HG02870 (cell line): Measurements from ENCODE around the gene TRERF1.
A peak's percentile ranks its signal among the peaks of the same experiment; 100 is the strongest.
"Not testable (repeated sequence)": the region's sequence is repeated elsewhere in the genome, so short reads cannot be mapped to it uniquely, and the experiment has no call there.

Experiments used
- ATAC-seq: cut with Tn5 transposase; IDR thresholded peaks from one replicate; pipeline ENCODE4 v1.9.1; 2021; ENCODE audit warnings: mild to moderate bottlenecking, moderate library complexity; ENCODE audit not compliant: unreplicated experiment

TRERF1 gene

GRCh38 chr6:42227173-42227850 is 224.4 kb downstream of the TRERF1 start:
- no peak for ATAC-seq

- no peak for ATAC-seq
Observed at GRCh38 chr6:42226645-42227143, 225.0 kb downstream of the TRERF1 start.

DNA sequence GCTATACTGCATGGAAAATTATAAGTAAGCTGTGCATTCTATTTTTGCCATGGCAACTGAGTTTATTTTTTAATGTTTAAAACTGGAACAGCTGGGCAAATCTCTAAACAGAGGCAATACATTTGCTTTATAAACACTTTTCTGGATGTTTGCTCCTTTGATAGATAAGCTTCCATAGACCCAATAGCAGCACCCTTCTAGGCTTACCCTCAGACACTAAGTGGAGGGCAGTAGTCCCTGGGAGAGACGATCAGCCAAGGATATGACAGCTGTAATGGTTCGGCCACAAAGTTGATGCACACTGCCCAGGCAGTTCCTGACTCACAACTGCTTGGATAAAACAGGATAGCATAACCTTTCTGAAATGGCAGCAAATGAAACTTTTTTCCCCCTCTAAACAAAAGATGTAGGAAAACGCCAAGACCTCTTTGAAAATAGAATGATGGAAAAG is 225.5 kb downstream of the TRERF1 start:
- ATAC-seq, result no peak

DNA sequence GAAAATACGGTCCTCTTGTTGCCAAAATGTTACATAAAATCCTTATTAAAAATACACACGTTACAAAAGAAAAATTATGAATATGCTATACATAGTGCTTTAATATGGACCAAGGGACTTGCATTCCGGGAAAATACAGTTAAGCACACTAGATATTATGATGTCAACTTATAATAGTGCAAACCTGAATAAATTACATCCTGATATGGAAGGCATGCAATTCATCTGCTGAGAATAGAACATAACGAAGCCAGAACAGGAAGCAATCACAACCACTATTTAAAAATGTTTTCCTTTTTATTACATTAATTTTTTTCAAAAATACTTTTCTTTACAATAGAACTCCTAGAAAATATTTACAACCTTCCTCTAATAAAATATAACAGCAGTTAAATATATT is 226.3 kb downstream of the TRERF1 start:
- no peak for ATAC-seq

DNA sequence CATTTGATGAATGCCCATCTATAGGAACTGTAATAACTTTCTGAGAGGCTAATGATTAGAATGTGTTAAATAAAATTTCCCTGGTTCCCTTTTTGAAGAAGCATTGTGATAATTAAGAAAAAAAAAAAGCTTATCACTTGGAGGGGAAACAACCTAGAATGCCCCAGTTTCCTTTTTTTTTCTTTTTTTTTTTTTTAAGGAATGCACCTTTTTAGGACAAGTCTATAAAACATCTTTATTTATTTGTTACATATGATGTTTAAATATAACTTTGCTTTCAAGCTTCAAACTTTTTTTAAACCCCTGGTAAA is 226.7 kb downstream of the TRERF1 start:
- ATAC-seq, result no peak

GRCh38 chr6:42224222-42225028 is 227.3 kb downstream of the TRERF1 start:
- peak; percentile 94 for ATAC-seq

DNA sequence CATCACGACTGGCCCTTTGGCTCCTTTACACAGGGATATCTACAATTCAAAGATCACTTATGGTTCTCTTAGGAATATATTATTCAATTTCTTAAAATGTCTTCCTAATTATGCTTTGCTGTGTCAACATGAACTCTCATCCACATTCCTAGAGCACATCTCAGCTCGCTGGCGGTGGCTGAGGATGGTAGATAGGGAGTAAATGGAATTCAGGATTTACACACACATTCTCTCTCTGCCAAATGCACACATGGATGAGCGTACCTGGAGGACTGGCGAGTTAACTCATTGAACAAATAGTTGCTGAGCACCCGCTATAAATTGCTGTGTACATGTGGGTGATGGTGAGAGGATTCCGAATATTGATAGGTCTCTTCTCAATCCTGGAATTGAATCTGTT is 229.3 kb downstream of the TRERF1 start:
- ATAC-seq, result no peak

DNA sequence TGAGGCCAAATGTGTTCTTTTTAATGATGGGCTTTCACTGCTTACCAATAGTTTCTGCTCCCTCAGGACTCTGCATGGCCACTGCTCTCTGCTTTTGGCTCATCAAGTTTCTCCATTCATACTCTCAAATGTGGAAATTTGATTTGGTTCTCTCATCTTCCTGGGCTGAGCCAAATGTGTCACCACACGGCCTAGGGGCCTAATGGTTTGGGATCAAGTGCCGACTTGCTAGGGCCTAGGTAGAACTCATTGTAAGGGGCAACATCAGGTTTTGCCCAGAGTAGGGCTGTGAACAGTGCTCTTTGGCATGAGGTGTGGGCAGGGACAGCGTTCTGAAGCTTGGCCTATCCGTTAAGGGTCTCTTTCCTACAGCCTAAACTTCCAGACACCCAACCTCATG is 230.2 kb downstream of the TRERF1 start:
- ATAC-seq, result no peak

DNA sequence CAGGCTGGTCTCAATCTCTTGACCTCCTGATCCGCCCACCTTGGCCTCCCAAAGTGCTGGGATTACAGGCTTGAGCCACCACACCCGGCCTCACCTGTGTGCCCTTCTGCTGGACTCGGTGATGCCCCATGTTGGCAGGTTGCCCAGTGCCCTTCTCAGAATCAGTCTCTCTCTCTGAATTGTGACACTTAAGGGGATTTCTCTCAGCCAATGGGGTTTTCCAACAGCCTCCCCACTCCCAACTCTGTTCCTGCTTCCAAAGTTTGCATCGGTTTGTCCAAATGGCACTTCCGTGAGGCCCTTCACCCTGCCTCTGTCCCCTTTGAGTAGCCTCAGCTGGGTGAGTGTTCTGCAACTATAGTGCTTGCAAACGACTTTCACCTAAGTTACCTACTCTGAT is 230.9 kb downstream of the TRERF1 start:
- ATAC-seq, result no peak

DNA sequence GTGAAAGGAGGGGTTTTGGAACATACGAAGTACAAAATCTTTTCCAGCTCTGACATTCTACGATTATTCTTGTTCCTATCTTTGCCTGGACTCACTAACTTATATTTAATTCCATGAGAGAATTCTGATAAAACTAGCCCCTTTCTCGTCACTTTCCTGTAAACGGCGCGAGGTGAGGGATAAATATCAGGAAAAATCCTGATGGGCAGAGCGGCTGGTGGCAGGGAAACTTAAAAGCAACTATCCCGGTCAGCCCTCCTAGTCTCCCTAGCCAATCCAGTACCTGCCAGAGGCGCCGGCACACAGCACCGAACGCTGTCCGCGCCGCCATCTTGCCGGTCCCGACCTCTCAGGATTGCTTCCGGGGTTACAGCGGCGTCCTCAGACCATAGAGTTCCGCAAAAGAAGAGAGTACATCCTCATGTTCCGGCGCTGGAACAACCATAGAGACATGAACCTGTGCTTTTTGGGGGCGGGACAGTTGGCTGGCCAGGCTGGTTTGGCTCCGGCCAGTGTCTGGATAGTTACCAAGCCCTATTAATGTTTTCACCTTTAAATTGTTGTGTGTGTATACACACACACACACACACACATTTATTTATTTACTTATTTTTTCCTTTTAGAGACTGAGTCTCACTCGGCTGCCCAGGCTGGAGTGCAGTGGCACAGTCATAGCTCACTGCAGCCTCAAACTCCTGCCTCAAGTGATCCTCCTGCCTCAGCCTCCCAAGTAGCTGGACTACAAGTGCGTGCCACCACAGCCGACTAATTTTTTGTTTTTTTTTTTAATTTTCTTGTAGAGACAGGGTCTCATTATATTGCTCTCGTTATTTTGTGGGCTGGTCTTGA is 234.0 kb downstream of the TRERF1 start, which contains the start of gene MRPS10:
Gene MRPS10, minus strand, starts transcription at position 343 of the 849 bp plus-strand sequence. Its CDS starts 12 bp downstream, at position 331.
- ATAC-seq, result peak; percentile 91

DNA sequence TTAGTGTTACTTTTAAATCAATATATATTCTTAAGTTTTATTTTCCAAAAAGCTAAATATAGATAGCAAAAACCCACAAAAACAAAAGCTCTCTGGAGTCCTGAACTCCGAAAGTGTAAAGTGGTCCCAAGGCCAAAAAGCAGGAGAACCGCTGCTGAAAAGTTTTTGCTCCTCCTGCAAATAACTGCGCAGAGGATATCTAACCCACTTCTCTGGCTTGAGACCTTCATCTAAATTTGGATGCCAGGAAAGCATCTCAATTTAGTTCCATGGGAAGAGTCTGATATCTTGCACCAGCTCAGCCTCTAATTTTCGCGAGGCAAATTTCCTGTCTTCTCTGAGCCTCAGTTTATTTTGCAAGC is 234.6 kb downstream of the TRERF1 start:
- no peak for ATAC-seq

DNA sequence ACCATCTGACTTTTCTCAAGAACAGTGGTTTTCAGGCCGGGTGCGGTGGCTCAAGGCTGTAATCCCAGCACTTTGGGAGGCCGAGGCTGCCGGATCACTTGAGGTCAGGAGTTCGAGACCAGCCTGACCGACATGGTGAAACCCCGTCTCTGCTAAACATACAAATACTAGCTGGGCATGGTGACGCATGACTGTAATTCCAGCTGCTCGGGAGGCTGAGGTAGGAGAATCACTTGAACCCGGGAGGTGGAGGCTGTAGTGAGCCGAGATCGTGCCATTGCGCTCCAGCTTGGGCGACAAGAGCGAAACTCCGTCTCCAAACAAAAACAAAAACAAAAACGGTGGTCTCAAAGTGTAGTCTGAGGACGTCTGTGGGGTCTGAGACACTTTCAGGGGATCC is 235.2 kb downstream of the TRERF1 start:
- ATAC-seq, result not testable (repeated sequence)

DNA sequence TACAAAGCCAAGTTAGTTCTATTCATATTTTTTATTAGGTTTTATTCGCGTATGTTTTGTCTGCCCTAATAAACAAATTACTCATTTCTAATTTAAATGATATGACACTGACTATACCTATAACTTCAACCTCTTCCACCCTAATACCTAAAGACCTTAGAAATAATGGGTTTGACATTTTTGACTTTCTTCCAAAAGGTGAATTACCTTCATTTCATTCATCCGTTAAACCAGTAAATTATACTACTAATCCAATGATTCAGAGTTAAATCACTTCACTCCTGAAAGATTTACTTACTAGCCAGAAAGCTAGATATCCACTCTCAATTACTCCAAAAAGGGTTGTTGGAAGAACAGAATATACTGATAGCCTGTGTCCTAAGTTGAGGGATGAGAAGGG is 239.3 kb downstream of the TRERF1 start:
- no peak for ATAC-seq

DNA sequence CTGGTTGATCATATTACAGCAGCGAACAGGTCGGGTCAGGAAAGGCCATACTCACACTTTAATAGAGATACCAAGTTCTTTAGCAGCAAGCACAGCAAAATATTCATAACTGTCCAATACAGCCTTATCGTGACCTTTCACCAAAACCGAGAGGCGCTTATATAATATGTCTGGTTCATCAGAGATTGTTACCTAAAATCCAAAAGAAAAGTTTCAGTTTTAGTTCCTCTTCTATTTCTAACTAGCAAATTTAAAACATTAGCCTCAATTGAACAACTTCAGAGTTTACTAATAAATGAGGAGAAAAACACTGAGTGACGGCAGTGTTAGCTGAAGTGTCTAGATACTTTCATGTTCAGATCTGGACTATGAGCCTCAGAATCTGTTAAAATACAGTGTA is 240.0 kb downstream of the TRERF1 start:
- ATAC-seq, result peak; percentile 85

GRCh38 chr6:42210551-42210950 is 241.2 kb downstream of the TRERF1 start:
- no peak for ATAC-seq

DNA sequence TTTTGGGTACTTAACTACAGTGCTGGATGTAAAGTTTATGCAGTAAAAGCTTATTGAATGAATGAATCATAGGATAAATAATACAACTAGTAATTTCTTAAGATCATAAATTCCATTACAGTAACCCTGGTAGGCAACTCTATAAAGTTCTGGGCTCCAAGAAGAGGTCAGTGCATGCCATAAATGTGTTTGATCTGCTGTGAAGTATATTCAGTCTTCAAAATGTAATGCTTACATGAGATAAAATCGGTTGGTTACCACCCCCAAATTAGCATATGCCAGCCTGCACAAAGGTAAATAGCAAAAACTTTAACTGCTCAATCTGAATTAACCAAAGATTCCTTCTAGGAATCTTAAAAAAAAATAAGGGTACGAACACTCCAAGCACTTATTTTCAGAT is 244.2 kb downstream of the TRERF1 start:
- ATAC-seq, result not testable (repeated sequence)

DNA sequence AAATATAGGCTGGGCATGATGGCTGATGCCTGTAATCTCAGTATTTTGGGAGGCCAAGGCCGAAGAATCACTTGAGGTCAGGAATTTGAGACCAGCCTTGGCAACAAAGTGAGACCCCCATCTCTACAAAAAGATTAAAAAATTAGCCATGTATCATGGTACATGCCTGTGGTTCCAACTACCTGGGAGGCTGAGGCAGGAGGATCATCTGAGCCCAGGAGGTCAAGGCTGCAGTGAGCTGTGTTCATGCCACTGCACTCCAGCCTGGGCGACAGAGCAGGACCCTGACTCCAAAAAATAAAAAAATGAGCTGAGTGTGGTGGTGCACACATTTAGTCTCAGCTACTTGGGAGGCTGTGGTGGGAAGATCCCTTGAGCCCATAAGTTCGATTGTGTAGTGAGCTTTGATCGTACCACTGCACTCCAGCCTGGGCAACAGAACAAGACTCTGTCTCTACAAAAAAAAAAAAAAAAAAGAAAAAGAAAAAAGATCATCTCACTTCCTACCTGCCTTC is 246.9 kb downstream of the TRERF1 start:
- ATAC-seq, result no peak

DNA sequence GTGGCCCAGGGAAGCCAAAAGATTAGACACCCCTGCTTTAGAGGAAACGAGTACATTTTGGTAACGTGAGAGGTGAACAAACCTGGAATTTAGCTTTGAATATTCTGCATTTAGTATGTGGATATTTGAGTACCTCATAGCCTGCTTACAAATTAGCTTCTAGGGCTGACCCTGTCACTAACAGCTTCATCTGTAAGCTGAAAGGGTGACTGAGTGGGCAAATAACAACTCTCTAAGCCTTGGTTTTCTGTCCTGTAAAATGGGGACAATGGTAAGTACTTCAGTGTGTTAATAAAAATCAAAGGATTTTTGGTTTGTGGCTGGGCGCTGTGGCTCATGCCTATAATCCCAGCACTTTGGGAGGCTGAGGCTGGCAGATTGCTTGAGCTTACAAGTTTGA is 248.5 kb downstream of the TRERF1 start:
- no peak for ATAC-seq

GRCh38 chr6:42202131-42202915 is 249.4 kb downstream of the TRERF1 start:
- not testable (repeated sequence) for ATAC-seq

GRCh38 chr6:42201382-42201781 is 250.3 kb downstream of the TRERF1 start:
- no peak for ATAC-seq
